ENCODE data around the gene INHBA.

Gene INHBA

GRCh38 chr7:41688906-41689305 lies 14.0 kb downstream of the INHBA start:
- no peak for DNase-seq (ENCODE audit: low read depth)

- DNase-seq (ENCODE audit: low read depth): no peak
Measured at GRCh38 chr7:41688012-41688625, 14.8 kb downstream of the INHBA start.

- DNase-seq (ENCODE audit: low read depth): no peak
Measured at GRCh38 chr7:41685684-41686083, 17.2 kb downstream of the INHBA start.

- no peak for DNase-seq (ENCODE audit: low read depth)
Measured at GRCh38 chr7:41682422-41682821, 20.5 kb downstream of the INHBA start.

- DNase-seq (ENCODE audit: low read depth): no peak
Measured at GRCh38 chr7:41679566-41679965, 23.3 kb downstream of the INHBA start.

- DNase-seq (ENCODE audit: low read depth): no peak
Measured at GRCh38 chr7:41674505-41675023, 28.3 kb downstream of the INHBA start.

GRCh38 chr7:41661596-41661995 lies 41.3 kb downstream of the INHBA start:
- DNase-seq (ENCODE audit: low read depth): no peak

- DNase-seq (ENCODE audit: low read depth): no peak
Measured at GRCh38 chr7:41659539-41659938, 43.4 kb downstream of the INHBA start.

- no peak for DNase-seq (ENCODE audit: low read depth)
Measured at GRCh38 chr7:41656366-41656765, 46.5 kb downstream of the INHBA start.

GRCh38 chr7:41655426-41655825 lies 47.5 kb downstream of the INHBA start:
- DNase-seq (ENCODE audit: low read depth): no peak

- DNase-seq (ENCODE audit: low read depth): no peak
Measured at GRCh38 chr7:41652267-41652666, 50.6 kb downstream of the INHBA start.

GRCh38 chr7:41648501-41648900 lies 54.4 kb downstream of the INHBA start:
- no peak for DNase-seq (ENCODE audit: low read depth)

- no peak for DNase-seq (ENCODE audit: low read depth)
Measured at GRCh38 chr7:41643616-41644015, 59.3 kb downstream of the INHBA start.

GRCh38 chr7:41641665-41642014 lies 61.2 kb downstream of the INHBA start:
- no peak for DNase-seq (ENCODE audit: low read depth)

- DNase-seq (ENCODE audit: low read depth): no peak
Measured at GRCh38 chr7:41641011-41641664, 61.8 kb downstream of the INHBA start.

GRCh38 chr7:41640487-41640886 lies 62.4 kb downstream of the INHBA start:
- no peak for DNase-seq (ENCODE audit: low read depth)

- DNase-seq (ENCODE audit: low read depth): no peak
Measured at GRCh38 chr7:41637049-41637448, 65.8 kb downstream of the INHBA start.
